Measurements from ENCODE around the gene BRWD1.
"Not testable (repeated sequence)": the region's sequence is repeated elsewhere in the genome, so short reads cannot be mapped to it uniquely, and the experiment has no call there.

The BRWD1 gene

GRCh38 chr21:39221997-39222486, 91.4 kb downstream of the BRWD1 start:
- DNase-seq (ENCODE audit: extremely low read depth, low read depth) = no peak

DNA sequence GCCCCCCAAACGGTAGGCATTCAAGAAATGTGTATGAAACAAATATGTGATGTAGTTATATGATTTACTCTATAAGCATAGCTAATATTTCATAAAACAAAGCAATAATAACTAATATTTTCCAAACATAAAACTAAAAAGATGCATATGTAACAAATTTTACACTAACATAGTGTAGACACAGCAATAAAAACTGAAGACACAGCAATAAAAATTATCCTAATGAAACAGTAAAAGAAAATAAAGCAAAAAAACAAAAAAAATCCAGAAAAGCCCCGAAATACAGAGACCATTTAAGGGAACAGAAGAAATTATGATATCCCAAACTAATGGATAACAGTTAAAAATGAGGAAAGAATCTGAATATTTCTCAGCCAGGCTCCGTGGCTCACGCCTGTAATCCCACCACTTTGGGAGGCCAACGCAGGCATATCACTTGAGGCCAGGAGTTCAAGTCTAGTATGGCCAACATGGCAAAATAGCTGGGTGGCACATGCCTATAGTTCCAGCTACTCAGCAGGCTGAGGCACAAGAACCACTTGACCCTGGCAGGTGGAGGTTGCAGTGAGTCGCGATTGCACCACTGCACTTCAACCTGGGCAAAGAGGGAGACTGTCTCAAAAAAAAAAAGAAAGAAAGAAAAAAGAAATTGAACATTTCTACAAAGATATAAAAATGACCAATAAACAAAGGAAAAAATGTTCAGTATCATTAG, 92.0 kb downstream of the BRWD1 start:
- TF ChIP-seq, protein P1, sequence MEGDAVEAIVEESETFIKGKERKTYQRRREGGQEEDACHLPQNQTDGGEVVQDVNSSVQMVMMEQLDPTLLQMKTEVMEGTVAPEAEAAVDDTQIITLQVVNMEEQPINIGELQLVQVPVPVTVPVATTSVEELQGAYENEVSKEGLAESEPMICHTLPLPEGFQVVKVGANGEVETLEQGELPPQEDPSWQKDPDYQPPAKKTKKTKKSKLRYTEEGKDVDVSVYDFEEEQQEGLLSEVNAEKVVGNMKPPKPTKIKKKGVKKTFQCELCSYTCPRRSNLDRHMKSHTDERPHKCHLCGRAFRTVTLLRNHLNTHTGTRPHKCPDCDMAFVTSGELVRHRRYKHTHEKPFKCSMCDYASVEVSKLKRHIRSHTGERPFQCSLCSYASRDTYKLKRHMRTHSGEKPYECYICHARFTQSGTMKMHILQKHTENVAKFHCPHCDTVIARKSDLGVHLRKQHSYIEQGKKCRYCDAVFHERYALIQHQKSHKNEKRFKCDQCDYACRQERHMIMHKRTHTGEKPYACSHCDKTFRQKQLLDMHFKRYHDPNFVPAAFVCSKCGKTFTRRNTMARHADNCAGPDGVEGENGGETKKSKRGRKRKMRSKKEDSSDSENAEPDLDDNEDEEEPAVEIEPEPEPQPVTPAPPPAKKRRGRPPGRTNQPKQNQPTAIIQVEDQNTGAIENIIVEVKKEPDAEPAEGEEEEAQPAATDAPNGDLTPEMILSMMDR (IDR thresholded peaks at IDR 0.05; ENCODE audit: low read depth, low read length, missing control alignments) = no peak
- H3K4me3 ChIP-seq (replicated peaks; ENCODE audit: low read depth, low read length) = no peak overlapping the region
- no peak for DNase-seq (ENCODE audit: extremely low read depth, low read depth)

More at GRCh38 chr21:39221997-39222486, 91.4 kb downstream of the BRWD1 start:
- no peak overlapping the region for H3K4me3 ChIP-seq (replicated peaks; ENCODE audit: low read depth, low read length)
- TF ChIP-seq, protein P1 (IDR thresholded peaks at IDR 0.05; ENCODE audit: low read depth, low read length, missing control alignments) = no peak

DNA sequence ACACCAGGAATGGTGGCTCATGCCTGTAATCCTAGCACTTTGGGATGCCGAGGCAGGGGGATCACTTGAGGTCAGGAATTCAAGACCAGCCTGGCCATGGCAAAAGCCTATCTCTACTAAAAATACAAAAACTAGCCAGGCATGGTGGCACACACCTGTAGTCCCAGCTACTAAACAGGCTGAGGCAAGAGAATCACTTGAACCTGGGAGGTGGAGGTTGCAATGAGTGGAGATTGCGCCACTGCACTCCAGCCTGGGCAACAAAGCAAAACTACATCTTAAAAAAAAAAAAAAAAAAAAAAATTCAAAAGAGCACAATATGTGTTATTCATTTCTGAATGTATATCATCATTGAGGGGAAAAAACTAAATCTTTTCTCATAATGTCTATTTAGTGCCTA, 92.6 kb downstream of the BRWD1 start:
- not testable (repeated sequence) for DNase-seq (ENCODE audit: extremely low read depth, low read depth)

GRCh38 chr21:39220150-39220549, 93.3 kb downstream of the BRWD1 start:
- TF ChIP-seq, protein P1 (IDR thresholded peaks at IDR 0.05; ENCODE audit: low read depth, low read length, missing control alignments) = no peak
- no peak overlapping the region for H3K4me3 ChIP-seq (replicated peaks; ENCODE audit: low read depth, low read length)
- no peak for DNase-seq (ENCODE audit: extremely low read depth, low read depth)

More for the DNA sequence above, 92.6 kb downstream of the BRWD1 start:
- not testable (repeated sequence) for H3K4me3 ChIP-seq (replicated peaks; ENCODE audit: low read depth, low read length)

DNA sequence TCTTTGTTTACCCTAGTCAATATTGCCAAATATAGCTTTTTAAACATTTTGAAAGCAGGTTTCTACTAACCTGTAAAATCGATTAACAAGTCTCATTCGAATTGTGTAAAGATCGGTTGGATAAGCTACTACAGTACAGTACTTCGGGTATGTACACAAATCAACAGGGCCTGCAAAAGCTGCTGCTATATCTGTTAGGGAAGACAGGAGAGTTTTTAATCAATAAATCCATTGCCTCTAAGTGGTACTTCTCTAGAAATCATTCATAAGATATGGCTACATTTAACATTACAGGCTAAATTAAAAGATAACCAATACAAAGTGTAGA, 95.4 kb downstream of the BRWD1 start:
- no peak overlapping the region for H3K4me3 ChIP-seq (replicated peaks; ENCODE audit: low read depth, low read length)
- TF ChIP-seq, protein P1 (IDR thresholded peaks at IDR 0.05; ENCODE audit: low read depth, low read length, missing control alignments) = no peak
- DNase-seq (ENCODE audit: extremely low read depth, low read depth) = no peak

DNA sequence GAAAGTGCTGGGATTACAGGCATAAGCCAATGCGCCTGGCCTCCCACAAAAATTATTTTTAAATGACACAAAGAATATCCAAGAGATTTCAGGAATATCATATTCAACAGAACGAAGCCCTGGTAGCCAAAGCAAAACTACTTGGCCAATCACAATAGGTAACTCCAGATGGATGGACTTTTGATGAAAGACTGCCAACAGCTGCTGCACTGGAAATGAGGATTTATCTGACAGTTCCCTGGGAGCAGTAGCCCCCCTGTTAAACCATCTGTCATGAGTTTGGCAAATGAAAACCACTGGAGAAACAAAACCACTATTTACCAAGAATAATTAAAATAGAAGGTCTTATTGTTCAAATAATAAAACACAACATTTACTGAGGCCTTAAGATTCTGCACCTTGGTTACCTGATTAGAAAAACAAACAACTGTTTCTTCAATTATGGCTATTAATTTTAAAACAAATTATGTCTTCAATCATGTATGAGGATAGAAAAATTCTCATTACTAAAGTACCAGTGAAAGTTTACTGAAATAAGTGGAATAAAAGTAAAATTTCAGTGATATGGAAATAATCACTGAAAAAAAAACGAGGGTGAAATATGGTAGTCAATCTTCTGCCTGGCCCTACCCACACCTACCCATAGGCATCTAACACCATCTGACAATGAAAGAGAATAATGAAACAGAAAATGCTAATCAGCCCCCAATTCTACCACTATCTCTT, 95.9 kb downstream of the BRWD1 start:
- TF ChIP-seq, protein P1 (IDR thresholded peaks at IDR 0.05; ENCODE audit: low read depth, low read length, missing control alignments) = no peak
- no peak overlapping the region for H3K4me3 ChIP-seq (replicated peaks; ENCODE audit: low read depth, low read length)
- DNase-seq (ENCODE audit: extremely low read depth, low read depth) = no peak

DNA sequence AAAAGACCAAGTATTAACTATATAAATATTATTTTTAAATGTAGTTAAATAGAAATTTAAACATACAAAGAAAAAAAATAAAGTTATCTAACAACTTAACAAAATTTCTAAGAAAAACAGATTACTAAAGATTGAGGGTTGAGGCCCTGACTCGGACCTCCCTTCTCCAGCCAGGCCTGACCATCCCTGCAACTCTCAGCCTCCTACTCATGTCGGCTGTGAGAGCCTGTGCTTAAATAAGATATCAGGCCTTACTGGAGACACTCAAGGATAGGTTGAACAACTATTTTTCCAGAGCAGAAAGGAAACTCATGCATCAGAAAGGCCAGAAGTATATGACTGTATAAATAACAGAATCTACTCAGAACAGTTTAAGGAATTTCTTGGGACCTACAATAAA, 97.1 kb downstream of the BRWD1 start:
- no peak for DNase-seq (ENCODE audit: extremely low read depth, low read depth)
- no peak overlapping the region for H3K4me3 ChIP-seq (replicated peaks; ENCODE audit: low read depth, low read length)
- TF ChIP-seq, protein P1 (IDR thresholded peaks at IDR 0.05; ENCODE audit: low read depth, low read length, missing control alignments) = no peak
